C4-2B (cell line): ENCODE results near the gene TRIO.
"Not testable (repeated sequence)": the region's sequence is repeated elsewhere in the genome, so short reads cannot be mapped to it uniquely, and the experiment has no call there.

Experiments used
- H3K27ac ChIP-seq: fragments of 450-650 bp; 2 replicates; pipeline ENCODE4 v1.5.1; 2017
- CTCF ChIP-seq: fragments of 450-650 bp; conservative IDR thresholded peaks from 2 replicates; pipeline ENCODE4 v1.5.1; 2017; ENCODE audit warnings: mild to moderate bottlenecking
- ZFX ChIP-seq: fragments of 450-650 bp; IDR thresholded peaks from 2 replicates; pipeline ENCODE4 v1.6.1; 2017

TRIO gene

GRCh38 chr5:14388741-14389140 is 245.6 kb downstream of the TRIO start:
- TF ChIP-seq CTCF (no peak), ZFX (no peak)
- H3K27ac ChIP-seq, result no peak overlapping the region

GRCh38 chr5:14392552-14392951 is 249.4 kb downstream of the TRIO start:
- not testable (repeated sequence) for H3K27ac ChIP-seq

- TF ChIP-seq ZFX (no peak), CTCF (no peak)
- no peak overlapping the region for H3K27ac ChIP-seq
Observed at GRCh38 chr5:14394365-14394764, 251.2 kb downstream of the TRIO start.

- TF ChIP-seq CTCF (no peak), ZFX (no peak)
- H3K27ac ChIP-seq, result no peak overlapping the region
Observed at GRCh38 chr5:14395411-14395810, 252.3 kb downstream of the TRIO start.

- no peak overlapping the region for H3K27ac ChIP-seq
- no peak for TF ChIP-seq CTCF
- no peak for TF ChIP-seq ZFX
Observed at GRCh38 chr5:14396066-14396465, 252.9 kb downstream of the TRIO start.

GRCh38 chr5:14396737-14397136 is 253.6 kb downstream of the TRIO start:
- no peak overlapping the region; the same call in 1 of the 2 replicates for H3K27ac ChIP-seq
- no peak for TF ChIP-seq CTCF
- no peak for TF ChIP-seq ZFX

- H3K27ac ChIP-seq, result peak overlapping the region; percentile 26
- no peak for TF ChIP-seq CTCF
Observed at GRCh38 chr5:14397717-14398116, 254.6 kb downstream of the TRIO start.

- TF ChIP-seq CTCF, result peak; percentile 88
- no peak for TF ChIP-seq ZFX
- no peak overlapping the region for H3K27ac ChIP-seq
Observed at GRCh38 chr5:14399054-14399692, 256.0 kb downstream of the TRIO start.
